Pancreas (tissue), 10 donors: Measurements from ENCODE around the gene URB1. TPM values are rescaled to one million over a fixed set of nuclear protein-coding genes. Genes with fewer than 3 reads are reported as not detected.

ENCODE experiments used
- ATAC-seq, 4 donors: fragments of 200-7000 bp; cut with Tn5 transposase; one replicate each; pipeline versions ENCODE4 v1.8.0 to v1.9.1; 2020; ENCODE audit warnings: mild to moderate bottlenecking in 4 of 4, moderate library complexity in 4 of 4
- DNase-seq, 6 donors: peaks; one replicate each; pipeline ENCODE4 v3.0.0-alpha.2; 2020
- FAIRE-seq: peaks from 2 replicates; lab custom pipeline; 2012; peaks lifted over from hg19 to GRCh38; lab: Jason Lieb, UNC
- H3K27ac ChIP-seq, 4 donors: fragments of 200-600 bp; sonication (generic); 1 replicate in 3 of 4; 2 replicates in 1 of 4; pipeline versions ENCODE4 v1.5.0 to v1.8.0; 2020
- H3K27me3 ChIP-seq, 4 donors: fragments of 200-600 bp; one replicate each; pipeline ENCODE4 v1.8.0; 2021
- H3K36me3 ChIP-seq, 3 donors: fragments of 200-600 bp; sonication (generic) in 1 of 3; one replicate each; pipeline versions ENCODE4 v1.5.0 to v1.8.0; 2020 to 2021
- H3K4me1 ChIP-seq, 3 donors: fragments of 200-600 bp; one replicate each; pipeline ENCODE4 v1.8.0; 2021
- H3K4me3 ChIP-seq, 4 donors: fragments of 200-600 bp; sonication (generic) in 2 of 4; one replicate each; pipeline versions ENCODE4 v1.5.0 to v1.8.0; 2020 to 2021
- H3K9me3 ChIP-seq, 4 donors: fragments of 200-600 bp; one replicate each; pipeline ENCODE4 v1.8.0; 2021
- CTCF ChIP-seq, 4 donors: fragments of 200-600 bp; sonication (generic) in 3 of 4; IDR thresholded peaks; one replicate each; pipeline versions ENCODE4 v1.5.0 to v1.8.0; 2021; ENCODE audit warnings: antibody characterized with exemption in 4 of 4
- WGBS, 2 donors: extraction: QIAGEN DNeasy Blood & Tissue Kit; methylation state at CpG; one replicate each; pipeline ENCODE4 v1.1.7; 2013; 5-methylcytosine and 5-hydroxymethylcytosine counted together
- intact Hi-C, 3 donors: fragments of 100-400 bp; cut with DNase I; formaldehyde crosslinking; loops; one replicate each; pipeline versions ENCODE4 v1.11.1 to v1.14.2; 2022
- polyA plus RNA-seq, 2 donors: library from polyadenylated mRNA; stranded (reverse); fragments of 200-250 nt; gene quantifications; one replicate each; pipeline ENCODE4 v1.2.3, GENCODE V29; 2013
- total RNA-seq, 6 donors: library from RNA; stranded (reverse); fragmentation: NEBNext Ultra II Directional in 4 of 6; extraction: Animal tissue kit (Norgen Biotek cat#: 25700) in 4 of 6; gene quantifications; one replicate each; pipeline versions ENCODE4 v1.2.1 to v1.2.4, GENCODE V29; 2021 to 2023
- donor health status: healthy with polysubstance abuse.
- donor health status: DM: no; HTN: no; CAD: no; lungs with moderate emphysema.
- donor health status: DM: no; HTN: no; CAD: no.
- donor health status: control.
- donor health status: control.
- donor health status: Bipolar disorder and iron deficiency.
- donor health status: DM: yes; HTN: yes; CAD: no.
- donor health status: DM: no; HTN: no; CAD: no.
- donor health status: DM: no; HTN: no; CAD: no.
- donor health status: DM: yes; HTN: yes; CAD: no.

Gene URB1
- total and polyA plus RNA-seq, 8 donors, result 2.9 to 11.0 (median 7.3) TPM

GRCh38 chr21:32413697-32414578, 21.1 kb upstream of the URB1 start:
- Histone ChIP-seq H3K36me3 (no peaks in the 10 kb centered on the region), H3K4me1 (peaks cover 0 to 10% (median 6%) of the 10 kb centered on the region in 3 donors), H3K9me3 (no peaks in the 10 kb centered on the region), H3K4me3 (peak overlapping the region in 2 of 4 donors; percentile 79 to 89), H3K27me3 (no peaks in the 10 kb centered on the region), H3K27ac (peak overlapping the region; percentile 91 to 94 (median 93))
- peak in 1 of 6 donors; percentile 35 for DNase-seq
- TF ChIP-seq CTCF (IDR thresholded peaks at IDR 0.05), result no peak
- intact Hi-C loops, result loop anchor here in 1 of 3 donors (5.0 kb wide), 1 partner anchor 158 kb away; no protein-coding TSS in a partner anchor
- no peak for FAIRE-seq
- ATAC-seq, result peak in 1 of 4 donors; percentile 1
- WGBS, 2 donors, result 52 to 55% methylated on average over 7 of the region's 7 CpGs

- H3K4me3 ChIP-seq, result peak overlapping the region; percentile 55 to 89 (median 72)
- WGBS, 2 donors, result 33 to 39% methylated on average over 32 of the region's 32 CpGs
- no peaks in the 10 kb centered on the region for H3K9me3 ChIP-seq
- FAIRE-seq (no peak), DNase-seq (peak; percentile 23 to 64 (median 47)), ATAC-seq (peak in 3 of 4 donors; percentile 2 to 4 (median 3))
- no peaks in the 10 kb centered on the region for H3K36me3 ChIP-seq
- H3K4me1 ChIP-seq, result peaks cover 0 to 10% (median 6%) of the 10 kb centered on the region in 3 donors
- no peak for TF ChIP-seq CTCF (IDR thresholded peaks at IDR 0.05)
- intact Hi-C loops, result loop anchor here in 1 of 3 donors (5.0 kb wide), 1 partner anchor 159 kb away; no protein-coding TSS in a partner anchor
- H3K27ac ChIP-seq, result peak overlapping the region; percentile 91 to 94 (median 93)
- no peaks in the 10 kb centered on the region for H3K27me3 ChIP-seq
Observed at GRCh38 chr21:32413015-32413504, 20.2 kb upstream of the URB1 start.

- no peak for FAIRE-seq
- WGBS, 2 donors, result 0 to 1% methylated on average over 83 to 104 of the region's 104 CpGs
- Histone ChIP-seq H3K27ac (peak within 1 kb of the TSS; percentile 91 to 94 (median 93)), H3K9me3 (no peaks in the 10 kb centered on the region), H3K36me3 (no peaks in the 10 kb centered on the region), H3K4me3 (peak within 1 kb of the TSS; percentile 55 to 89 (median 72)), H3K4me1 (peaks cover 0 to 10% (median 6%) of the 10 kb centered on the region in 3 donors), H3K27me3 (no peaks in the 10 kb centered on the region)
- TF ChIP-seq CTCF (IDR thresholded peaks at IDR 0.05), result peak in 2 of 4 donors; percentile 11 to 18
- peak; percentile 60 to 82 (median 76) for ATAC-seq
- DNase-seq, result peak; percentile 44 to 89 (median 80)
- intact Hi-C loops, result loop anchor here in 1 of 3 donors (5.0 kb wide), 1 partner anchor 160 kb away; no protein-coding TSS in a partner anchor
Observed at GRCh38 chr21:32412162-32413014, 19.6 kb upstream of the URB1 start, which contains the start of gene EVA1C. TSS of gene EVA1C (plus strand) at chr21:32412706. CDS start at chr21:32412854, 148 bp downstream.

- no peak for TF ChIP-seq CTCF (IDR thresholded peaks at IDR 0.05)
- Histone ChIP-seq H3K27me3 (no peaks in the 10 kb centered on the region), H3K4me3 (peak overlapping the region; percentile 55 to 89 (median 72)), H3K27ac (peak overlapping the region; percentile 91 to 94 (median 93)), H3K36me3 (no peaks in the 10 kb centered on the region), H3K9me3 (no peaks in the 10 kb centered on the region), H3K4me1 (peaks cover 0 to 10% (median 6%) of the 10 kb centered on the region in 3 donors)
- intact Hi-C loops, result loop anchor here in 1 of 3 donors (5.0 kb wide), 1 partner anchor 161 kb away; no protein-coding TSS in a partner anchor
- FAIRE-seq, result no peak
- ATAC-seq, result peak; percentile 84 to 87 (median 86)
- DNase-seq, result peak; percentile 75 to 93 (median 86)
- 1% methylated on average over 60 to 63 of the region's 63 CpGs for WGBS, 2 donors
Observed at GRCh38 chr21:32411350-32412161, 18.7 kb upstream of the URB1 start.
